Mesendoderm (in vitro differentiated cells): ENCODE data around the gene BMS1.
"Not testable (repeated sequence)": the region's sequence is repeated elsewhere in the genome, so short reads cannot be mapped to it uniquely, and the experiment has no call there.

ENCODE experiments used
- DNase-seq: peaks from one replicate; pipeline ENCODE4 v3.0.0; 2013
- H2AK5ac ChIP-seq: 2 replicates; pipeline ENCODE4 v1.6.1; 2013; ENCODE audit warnings: low read length, inconsistent platforms
- H2BK120ac ChIP-seq: 2 replicates; pipeline ENCODE4 v1.6.1; 2013; ENCODE audit warnings: low read depth, mild to moderate bottlenecking, low read length, moderate library complexity, mixed read lengths
- H2BK15ac ChIP-seq: replicated peaks from 2 replicates; pipeline ENCODE4 v1.6.1; 2013; ENCODE audit warnings: low read depth, mild to moderate bottlenecking, moderate library complexity
- H2BK5ac ChIP-seq: 2 replicates; pipeline ENCODE4 v1.6.1; 2013; ENCODE audit warnings: low read length, inconsistent platforms
- H3K18ac ChIP-seq: 2 replicates; pipeline ENCODE4 v1.6.1; 2013; ENCODE audit warnings: mild to moderate bottlenecking, low read length, mixed read lengths
- H3K23ac ChIP-seq: one replicate; pipeline ENCODE4 v1.6.1; 2013; ENCODE audit warnings: low read length
- H3K27ac ChIP-seq: 2 replicates; pipeline ENCODE4 v1.5.1; 2013; ENCODE audit warnings: low read depth, mild to moderate bottlenecking, inconsistent platforms, low read length, moderate library complexity
- H3K27me3 ChIP-seq: 2 replicates; pipeline ENCODE4 v1.6.1; 2013; ENCODE audit warnings: low read length, control low read depth, mild to moderate bottlenecking, inconsistent platforms; ENCODE audit not compliant: insufficient read depth, poor library complexity
- H3K36me3 ChIP-seq: 2 replicates; pipeline ENCODE4 v1.6.1; 2013; ENCODE audit warnings: low read length, inconsistent platforms; ENCODE audit not compliant: control insufficient read depth, insufficient read depth
- H3K4ac ChIP-seq: one replicate; pipeline ENCODE4 v1.6.1; 2013; ENCODE audit warnings: low read depth, mild to moderate bottlenecking, low read length, moderate library complexity
- H3K4me1 ChIP-seq: 2 replicates; pipeline ENCODE4 v1.6.1; 2013; ENCODE audit warnings: low read depth, low read length, inconsistent platforms; ENCODE audit not compliant: control insufficient read depth
- H3K4me2 ChIP-seq: 2 replicates; pipeline ENCODE4 v1.6.1; 2013; ENCODE audit warnings: low read length
- H3K4me3 ChIP-seq: 2 replicates; pipeline ENCODE4 v1.5.1; 2013; ENCODE audit warnings: mild to moderate bottlenecking, low read length
- H3K56ac ChIP-seq: one replicate; pipeline ENCODE4 v1.6.1; 2013; ENCODE audit warnings: low read length
- H3K79me1 ChIP-seq: 2 replicates; pipeline ENCODE4 v1.6.1; 2013; ENCODE audit warnings: low read length, inconsistent platforms
- H3K79me2 ChIP-seq: 2 replicates; pipeline ENCODE4 v1.6.1; 2013; ENCODE audit warnings: mild to moderate bottlenecking, low read length; ENCODE audit not compliant: control insufficient read depth, insufficient read depth
- H3K9ac ChIP-seq: 2 replicates; pipeline ENCODE4 v1.6.1; 2013; ENCODE audit warnings: low read length, inconsistent platforms
- H4K5ac ChIP-seq: one replicate; pipeline ENCODE4 v1.6.1; 2013; ENCODE audit warnings: low read length
- H4K8ac ChIP-seq: one replicate; pipeline ENCODE4 v1.6.1; 2013; ENCODE audit warnings: low read depth, mild to moderate bottlenecking, control low read depth, low read length, moderate library complexity
- WGBS: extraction: QIAGEN DNeasy Blood & Tissue Kit; methylation state at CpG from one replicate; pipeline ENCODE4 v1.1.7; 2013; ENCODE audit warnings: low lambda C conversion rate, missing lambda C conversion rate; ENCODE audit not compliant: insufficient coverage; ENCODE audit errors: extremely low coverage; 5-methylcytosine and 5-hydroxymethylcytosine counted together

The BMS1 gene

DNA sequence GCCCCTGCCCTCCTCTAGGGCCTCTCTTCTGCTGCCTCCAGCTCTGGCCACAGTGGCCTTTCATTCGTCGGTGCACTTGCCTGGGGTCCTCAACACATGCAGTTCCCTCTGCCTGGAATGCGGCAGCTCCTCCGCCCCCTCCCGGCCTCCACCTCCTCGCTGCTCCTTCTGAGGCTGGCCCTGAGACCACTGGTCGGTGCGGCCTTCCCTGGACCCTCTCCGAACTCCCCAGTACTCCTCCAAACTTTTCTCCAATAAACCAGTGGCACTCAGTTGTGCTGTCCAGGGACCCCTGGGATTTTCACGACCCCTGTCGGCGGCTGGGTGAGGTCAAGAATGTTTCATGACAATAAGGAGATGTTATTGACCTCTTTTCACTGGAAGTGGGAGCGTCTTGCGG lies 53.5 kb downstream of the BMS1 start:
- no peaks in the 10 kb centered on the region for H3K79me2 ChIP-seq
- H4K8ac ChIP-seq, result no peak overlapping the region
- H3K4me1 ChIP-seq, result no peaks in the 10 kb centered on the region
- no peak overlapping the region for H3K18ac ChIP-seq
- H3K4ac ChIP-seq, result no peak overlapping the region
- peak; percentile 31 for DNase-seq
- H2AK5ac ChIP-seq, result no peak overlapping the region
- no peak overlapping the region for H3K4me2 ChIP-seq
- H2BK120ac ChIP-seq, result no peak overlapping the region
- H3K9ac ChIP-seq, result no peak overlapping the region
- no peaks in the 10 kb centered on the region for H3K79me1 ChIP-seq
- WGBS, result no CpG with 5 or more reads among the region's 14 CpGs
- no peak overlapping the region for H3K4me3 ChIP-seq
- H2BK5ac ChIP-seq, result no peak overlapping the region
- no peak overlapping the region for H3K27ac ChIP-seq
- H3K23ac ChIP-seq, result no peak overlapping the region
- H4K5ac ChIP-seq, result no peak overlapping the region
- H3K27me3 ChIP-seq, result no peaks in the 10 kb centered on the region
- H2BK15ac ChIP-seq, result no peak overlapping the region
- no peak overlapping the region for H3K56ac ChIP-seq
- no peaks in the 10 kb centered on the region for H3K36me3 ChIP-seq

- no peaks in the 10 kb centered on the region for H3K4me1 ChIP-seq
- no peak overlapping the region for H2BK120ac ChIP-seq
- WGBS, result no CpG with 5 or more reads among the region's 60 CpGs
- H3K4me3 ChIP-seq, result no peak overlapping the region
- no peak overlapping the region for H2AK5ac ChIP-seq
- no peak overlapping the region for H4K8ac ChIP-seq
- no peak overlapping the region for H3K56ac ChIP-seq
- no peaks in the 10 kb centered on the region for H3K36me3 ChIP-seq
- no peaks in the 10 kb centered on the region for H3K27me3 ChIP-seq
- H3K4ac ChIP-seq, result no peak overlapping the region
- H4K5ac ChIP-seq, result no peak overlapping the region
- no peak overlapping the region for H2BK15ac ChIP-seq
- no peak overlapping the region for H3K23ac ChIP-seq
- H3K79me2 ChIP-seq, result no peaks in the 10 kb centered on the region
- no peak for DNase-seq
- no peak overlapping the region for H2BK5ac ChIP-seq
- H3K4me2 ChIP-seq, result no peak overlapping the region
- H3K18ac ChIP-seq, result no peak overlapping the region
- H3K27ac ChIP-seq, result no peak overlapping the region
- H3K79me1 ChIP-seq, result no peaks in the 10 kb centered on the region
- H3K9ac ChIP-seq, result no peak overlapping the region
Measured at GRCh38 chr10:42836771-42837468, 54.3 kb downstream of the BMS1 start.

GRCh38 chr10:42844810-42845209 lies 62.2 kb downstream of the BMS1 start:
- H2BK15ac ChIP-seq, H2BK5ac ChIP-seq, H3K36me3 ChIP-seq, H3K9ac ChIP-seq, H3K23ac ChIP-seq, H3K4me1 ChIP-seq, H3K79me2 ChIP-seq, H3K4ac ChIP-seq, H3K4me2 ChIP-seq, H3K18ac ChIP-seq, H3K27me3 ChIP-seq, H4K5ac ChIP-seq, H3K27ac ChIP-seq, H2BK120ac ChIP-seq, H3K4me3 ChIP-seq, H4K8ac ChIP-seq, H2AK5ac ChIP-seq, H3K79me1 ChIP-seq: not testable (repeated sequence)
- H3K56ac ChIP-seq, result peak overlapping the region; percentile 60
- no CpG with 5 or more reads among the region's 5 CpGs for WGBS
- peak; percentile 69 for DNase-seq

- WGBS, result no CpG with 5 or more reads among the region's 28 CpGs
Measured at GRCh38 chr10:42847261-42847660, 64.7 kb downstream of the BMS1 start.

GRCh38 chr10:42850931-42851330 lies 68.3 kb downstream of the BMS1 start:
- Histone ChIP-seq H3K79me1 (no peaks in the 10 kb centered on the region), H3K4me2 (no peak overlapping the region), H3K4me1 (no peaks in the 10 kb centered on the region), H2AK5ac (no peak overlapping the region), H3K18ac (no peak overlapping the region), H3K4ac (no peak overlapping the region), H2BK5ac (no peak overlapping the region), H3K4me3 (no peak overlapping the region), H3K27ac (no peak overlapping the region), H3K9ac (no peak overlapping the region), H3K56ac (no peak overlapping the region), H3K79me2 (no peaks in the 10 kb centered on the region), H4K5ac (no peak overlapping the region), H2BK15ac (no peak overlapping the region), H3K27me3 (no peaks in the 10 kb centered on the region), H3K36me3 (no peaks in the 10 kb centered on the region), H2BK120ac (no peak overlapping the region), H3K23ac (no peak overlapping the region), H4K8ac (no peak overlapping the region)
- DNase-seq, result no peak
- whole genome bisulfite sequencing, result no CpG with 5 or more reads among the region's 4 CpGs

More at GRCh38 chr10:42847261-42847660, 64.7 kb downstream of the BMS1 start:
- not testable (repeated sequence) for H3K4me1 ChIP-seq, H4K8ac ChIP-seq, H2AK5ac ChIP-seq, H3K18ac ChIP-seq, H3K9ac ChIP-seq, H2BK120ac ChIP-seq, H3K27ac ChIP-seq, H4K5ac ChIP-seq, H3K4ac ChIP-seq, H3K27me3 ChIP-seq, H2BK5ac ChIP-seq, H3K36me3 ChIP-seq, H3K23ac ChIP-seq, H2BK15ac ChIP-seq, H3K4me2 ChIP-seq, H3K4me3 ChIP-seq, DNase-seq, H3K56ac ChIP-seq, H3K79me1 ChIP-seq, H3K79me2 ChIP-seq

- DNase-seq, result no peak
- no CpG with 5 or more reads among the region's 15 CpGs for WGBS
- Histone ChIP-seq H3K4ac (no peak overlapping the region), H3K18ac (no peak overlapping the region), H2BK120ac (no peak overlapping the region), H3K4me3 (no peak overlapping the region), H2BK5ac (no peak overlapping the region), H4K8ac (no peak overlapping the region), H3K9ac (no peak overlapping the region), H3K36me3 (no peaks in the 10 kb centered on the region), H3K4me2 (no peak overlapping the region), H3K4me1 (no peaks in the 10 kb centered on the region), H4K5ac (no peak overlapping the region), H2BK15ac (no peak overlapping the region), H3K56ac (no peak overlapping the region), H3K79me1 (no peaks in the 10 kb centered on the region), H3K23ac (no peak overlapping the region), H3K79me2 (no peaks in the 10 kb centered on the region), H3K27ac (no peak overlapping the region), H3K27me3 (no peaks in the 10 kb centered on the region), H2AK5ac (no peak overlapping the region)
Measured at GRCh38 chr10:42859256-42859655, 76.7 kb downstream of the BMS1 start.
